Measurements from ENCODE around the gene SLC35F3.
"Not testable (repeated sequence)": the region's sequence is repeated elsewhere in the genome, so short reads cannot be mapped to it uniquely, and the experiment has no call there.

The SLC35F3 gene

GRCh38 chr1:234141006-234141405, 236.5 kb downstream of the SLC35F3 start:
- DNase-seq (ENCODE audit: low read depth in 3 of 3) = no peak

GRCh38 chr1:234143681-234144080, 239.2 kb downstream of the SLC35F3 start:
- no peak for DNase-seq (ENCODE audit: low read depth in 3 of 3)

- DNase-seq (ENCODE audit: low read depth in 3 of 3) = no peak
Measured at GRCh38 chr1:234144901-234145300, 240.4 kb downstream of the SLC35F3 start.

GRCh38 chr1:234148350-234148749, 243.9 kb downstream of the SLC35F3 start:
- DNase-seq (ENCODE audit: low read depth in 3 of 3) = no peak

DNA sequence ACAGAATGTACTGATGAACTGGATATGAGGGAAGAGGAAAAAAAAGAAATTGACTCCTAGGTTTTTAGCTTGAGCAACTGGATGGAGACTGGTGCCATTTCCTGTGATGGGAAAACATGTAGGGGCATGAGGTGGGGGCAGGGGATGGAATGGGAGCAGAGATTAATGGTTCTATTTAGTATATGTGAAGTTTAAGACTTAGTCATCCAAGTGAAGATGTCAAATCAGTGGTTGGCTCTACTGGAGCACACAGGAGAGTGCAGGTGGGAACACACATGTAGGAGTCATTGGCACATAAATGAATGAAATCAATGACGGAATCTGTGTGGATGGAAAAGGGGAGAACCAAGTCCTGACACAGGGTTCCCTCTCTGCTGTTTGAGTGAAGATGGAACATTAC, 244.3 kb downstream of the SLC35F3 start:
- no peak for DNase-seq (ENCODE audit: low read depth in 3 of 3)

GRCh38 chr1:234149217-234149616, 244.7 kb downstream of the SLC35F3 start:
- no peak for DNase-seq (ENCODE audit: low read depth in 3 of 3)

DNA sequence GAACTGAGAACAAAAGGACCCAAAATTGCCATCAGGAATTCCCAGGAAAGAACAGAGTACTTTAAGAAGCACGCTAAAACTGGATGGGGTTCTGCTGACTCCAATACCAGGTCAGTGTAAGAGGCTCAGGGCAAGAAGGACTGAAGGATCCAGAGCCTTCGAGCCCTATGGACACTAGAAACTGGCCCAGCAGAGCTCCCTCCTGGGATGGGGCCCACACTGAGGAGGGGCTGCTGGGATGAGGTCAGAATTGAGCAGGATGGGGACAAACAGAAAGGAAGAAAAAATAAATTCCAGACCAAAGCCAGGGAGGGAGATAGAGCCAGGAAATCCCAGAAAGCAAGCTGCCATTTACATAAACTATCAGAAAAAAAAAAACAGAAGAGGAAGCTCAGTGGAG, 246.4 kb downstream of the SLC35F3 start:
- DNase-seq (ENCODE audit: low read depth in 3 of 3) = no peak

- not testable (repeated sequence) for DNase-seq (ENCODE audit: low read depth in 3 of 3)
Measured at GRCh38 chr1:234152344-234152743, 247.9 kb downstream of the SLC35F3 start.

- DNase-seq (ENCODE audit: low read depth in 3 of 3) = peak in 1 of 3 experiments; percentile 22
Measured at GRCh38 chr1:234154320-234155251, 250.1 kb downstream of the SLC35F3 start.

DNA sequence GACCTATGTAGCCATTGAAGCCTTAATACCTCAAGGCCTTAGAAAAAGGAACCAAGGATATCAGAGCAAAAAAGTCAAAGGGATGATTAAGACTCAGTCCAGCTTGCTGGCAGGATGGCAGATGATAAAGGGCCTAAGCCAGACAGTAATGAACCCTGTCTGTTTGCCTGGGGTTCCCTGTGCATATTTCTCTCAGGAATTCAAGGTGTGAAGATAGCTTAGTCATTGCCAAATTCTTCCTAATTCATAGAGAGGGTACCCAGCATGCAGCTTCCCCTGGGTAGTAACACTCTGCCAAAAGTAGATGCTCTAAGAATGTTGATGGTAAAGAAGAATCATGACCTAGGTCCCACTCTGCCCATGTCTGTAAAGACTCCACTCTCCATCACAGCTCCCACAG, 258.2 kb downstream of the SLC35F3 start:
- DNase-seq (ENCODE audit: low read depth in 3 of 3) = no peak

GRCh38 chr1:234163267-234163919, 258.9 kb downstream of the SLC35F3 start:
- DNase-seq (ENCODE audit: low read depth in 3 of 3) = no peak

GRCh38 chr1:234164098-234164709, 259.7 kb downstream of the SLC35F3 start:
- no peak for DNase-seq (ENCODE audit: low read depth in 3 of 3)

GRCh38 chr1:234168061-234168724, 263.7 kb downstream of the SLC35F3 start:
- DNase-seq (ENCODE audit: low read depth in 3 of 3) = no peak

DNA sequence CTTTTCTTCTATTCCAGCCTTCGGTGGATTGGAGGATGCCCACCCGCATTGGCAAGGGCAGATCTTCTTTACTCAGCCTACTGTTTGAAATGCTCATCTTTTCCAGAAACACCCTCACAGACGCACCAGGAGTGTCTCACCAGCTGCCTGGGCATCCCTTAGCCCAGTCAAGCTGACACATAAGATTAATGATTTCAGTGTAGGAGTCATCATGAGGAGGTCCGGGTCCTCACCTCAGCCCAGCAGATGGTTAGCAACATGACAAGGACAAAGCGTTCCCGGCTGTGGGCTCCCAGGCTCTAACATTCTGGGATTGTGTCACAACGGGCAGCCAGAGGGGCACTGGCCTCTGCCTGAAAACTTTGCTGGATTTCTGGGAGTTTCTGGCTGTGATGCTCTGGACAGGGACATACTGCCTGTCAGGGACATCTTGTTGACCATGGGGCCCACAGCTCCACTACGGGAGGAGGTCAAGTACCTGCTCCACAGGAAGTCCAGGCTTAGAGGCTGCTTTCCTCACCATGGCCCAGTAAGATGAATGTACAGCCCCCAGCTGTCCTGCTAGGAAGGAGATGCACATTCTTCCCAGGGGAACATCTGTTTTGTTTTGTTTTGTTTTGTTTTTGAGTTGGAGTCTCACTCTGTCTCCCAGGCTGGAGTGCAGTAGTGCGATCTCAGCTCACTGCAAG, 264.8 kb downstream of the SLC35F3 start:
- no peak for DNase-seq (ENCODE audit: low read depth in 3 of 3)

- DNase-seq (ENCODE audit: low read depth in 3 of 3) = no peak
Measured at GRCh38 chr1:234170067-234170466, 265.6 kb downstream of the SLC35F3 start.

- DNase-seq (ENCODE audit: low read depth in 3 of 3) = peak in 1 of 3 experiments; percentile 21
Measured at GRCh38 chr1:234170622-234171021, 266.1 kb downstream of the SLC35F3 start.

GRCh38 chr1:234173968-234174367, 269.5 kb downstream of the SLC35F3 start:
- no peak for DNase-seq (ENCODE audit: low read depth in 3 of 3)

DNA sequence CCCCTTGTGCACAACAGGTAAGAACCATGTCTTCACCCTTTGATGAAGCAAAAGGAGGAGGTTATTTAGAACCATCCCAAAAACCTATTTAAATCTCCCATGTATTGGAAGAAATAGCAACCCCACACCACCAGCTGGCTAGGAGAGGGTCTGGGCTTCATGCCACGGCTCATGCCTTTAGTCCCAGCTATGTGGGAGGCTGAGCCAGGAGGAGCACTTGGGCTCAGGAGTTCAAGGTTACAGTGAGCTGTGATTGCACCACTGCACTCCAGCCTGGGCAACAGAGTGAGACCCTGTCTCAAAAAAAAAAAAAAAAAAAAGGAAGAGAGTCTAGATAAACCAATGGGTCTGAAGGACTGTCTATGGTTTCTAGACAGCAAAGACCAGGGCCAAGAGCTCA, 270.9 kb downstream of the SLC35F3 start:
- no peak for DNase-seq (ENCODE audit: low read depth in 3 of 3)

- no peak for DNase-seq (ENCODE audit: low read depth in 3 of 3)
Measured at GRCh38 chr1:234176000-234176399, 271.5 kb downstream of the SLC35F3 start.

DNA sequence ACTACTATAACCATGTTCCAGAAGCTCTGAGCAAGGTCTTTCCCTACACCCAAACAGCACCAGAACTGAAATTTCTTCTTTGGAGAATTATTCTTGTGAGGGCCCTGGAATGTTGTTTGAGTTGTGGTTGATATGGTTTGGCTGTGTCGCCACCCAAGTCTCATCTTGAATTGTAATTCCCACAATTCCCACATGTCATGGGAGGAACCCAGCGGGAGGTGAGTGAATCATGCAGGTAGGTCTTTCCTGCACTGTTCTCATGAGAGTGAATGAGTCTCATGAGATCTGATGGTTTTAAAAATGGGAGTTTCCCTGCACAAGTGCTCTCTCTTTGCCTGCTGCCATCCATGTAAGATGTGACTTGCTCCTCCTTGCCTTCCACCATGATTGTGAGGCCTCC, 272.4 kb downstream of the SLC35F3 start:
- DNase-seq (ENCODE audit: low read depth in 3 of 3) = not testable (repeated sequence)

DNA sequence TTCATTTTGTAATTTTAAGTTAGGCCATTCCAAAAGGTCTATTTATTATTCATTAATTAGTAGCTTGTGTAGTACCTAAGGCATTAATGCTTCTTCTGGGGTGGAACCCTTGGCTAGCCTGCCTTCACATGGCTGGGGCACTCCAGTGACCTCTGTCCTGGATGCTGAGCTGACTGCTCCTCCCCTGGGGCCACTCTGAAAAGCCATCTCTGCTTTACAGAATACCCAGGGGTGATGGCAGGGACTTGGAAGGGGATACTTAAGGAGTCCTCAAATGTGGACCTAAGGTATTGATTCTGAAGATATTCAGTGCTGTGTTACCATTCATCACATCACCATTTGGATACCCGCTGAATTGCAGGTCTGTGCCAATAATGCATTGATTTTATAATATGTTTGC, 281.0 kb downstream of the SLC35F3 start:
- DNase-seq (ENCODE audit: low read depth in 3 of 3) = no peak

All from stimulated activated CD4-positive, alpha-beta T cell treated with anti-CD3 and anti-CD28 coated beads, TNF-alpha, amount 100 ng/mL, for 24 hours (primary cell).